GM18907 (cell line): ENCODE measurements around the gene ZNF385C.
"Not testable (repeated sequence)": the region's sequence is repeated elsewhere in the genome, so short reads cannot be mapped to it uniquely, and the experiment has no call there.

Source experiments
- ATAC-seq: cut with Tn5 transposase; IDR thresholded peaks from one replicate; pipeline ENCODE4 v1.9.1; 2021; ENCODE audit warnings: mild to moderate bottlenecking, moderate library complexity; ENCODE audit not compliant: unreplicated experiment

ZNF385C gene

GRCh38 chr17:42097691-42098631, at the start of gene ZNF385C:
ZNF385C (minus strand) TSS chr17:42098473; CDS start chr17:42063056, 35,417 bp downstream.
- ATAC-seq = no peak

- ATAC-seq = no peak
Measured at GRCh38 chr17:42146911-42147607, 48.8 kb upstream of the ZNF385C start.

DNA sequence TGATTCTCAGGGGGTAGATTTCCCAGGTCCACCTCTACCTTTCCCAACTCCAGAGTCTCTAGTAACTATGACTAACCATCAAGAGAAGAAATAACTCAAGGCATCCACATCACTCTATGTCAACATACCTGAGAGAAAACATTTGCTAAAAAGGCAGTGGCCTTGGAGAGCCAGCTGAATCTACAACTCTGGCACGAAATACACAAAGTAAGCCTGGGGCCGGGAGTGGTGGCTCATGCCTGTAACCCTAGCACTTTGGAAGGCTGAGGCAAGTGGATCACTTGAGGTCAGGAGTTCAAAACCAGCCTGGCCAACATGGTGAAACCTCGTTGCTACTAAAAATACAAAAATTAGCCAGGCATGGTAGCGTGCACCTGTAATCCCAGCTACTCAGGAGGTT, 44.9 kb upstream of the ZNF385C start:
- not testable (repeated sequence) for ATAC-seq

- ATAC-seq = no peak
Measured at GRCh38 chr17:42142371-42142896, 44.2 kb upstream of the ZNF385C start.

GRCh38 chr17:42141382-42141781, 43.1 kb upstream of the ZNF385C start:
- ATAC-seq = no peak

- ATAC-seq = not testable (repeated sequence)
Measured at GRCh38 chr17:42140690-42141089, 42.4 kb upstream of the ZNF385C start.

- ATAC-seq = no peak
Measured at GRCh38 chr17:42138749-42139492, 40.6 kb upstream of the ZNF385C start.

- no peak for ATAC-seq
Measured at GRCh38 chr17:42136654-42137051, 38.4 kb upstream of the ZNF385C start.

GRCh38 chr17:42135664-42136653, 37.7 kb upstream of the ZNF385C start:
- no peak for ATAC-seq

- ATAC-seq = no peak
Measured at GRCh38 chr17:42135151-42135550, 36.9 kb upstream of the ZNF385C start.

GRCh38 chr17:42133461-42134041, 35.3 kb upstream of the ZNF385C start:
- ATAC-seq = peak; percentile 56

DNA sequence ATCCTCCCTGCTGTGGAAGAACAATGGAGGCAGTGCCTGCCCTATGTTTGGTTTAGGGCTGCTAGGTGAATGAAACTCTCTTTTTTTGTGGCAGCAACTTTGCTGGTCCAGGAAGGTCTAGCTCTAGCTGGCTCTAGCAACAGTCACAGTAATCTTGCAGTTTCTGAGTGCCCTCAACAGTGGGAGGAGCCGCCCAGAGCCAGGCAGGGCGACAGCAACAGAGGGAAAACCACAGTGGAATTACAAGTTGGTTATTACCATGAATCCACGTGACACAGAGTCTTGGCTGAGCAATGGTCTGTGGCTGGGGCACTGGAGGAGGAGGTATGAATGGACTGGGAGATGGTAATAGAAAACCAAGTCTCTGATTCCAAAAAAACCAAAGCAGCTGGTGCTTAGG, 34.7 kb upstream of the ZNF385C start:
- peak; percentile 36 for ATAC-seq

- ATAC-seq = no peak
Measured at GRCh38 chr17:42131981-42132432, 33.7 kb upstream of the ZNF385C start.

DNA sequence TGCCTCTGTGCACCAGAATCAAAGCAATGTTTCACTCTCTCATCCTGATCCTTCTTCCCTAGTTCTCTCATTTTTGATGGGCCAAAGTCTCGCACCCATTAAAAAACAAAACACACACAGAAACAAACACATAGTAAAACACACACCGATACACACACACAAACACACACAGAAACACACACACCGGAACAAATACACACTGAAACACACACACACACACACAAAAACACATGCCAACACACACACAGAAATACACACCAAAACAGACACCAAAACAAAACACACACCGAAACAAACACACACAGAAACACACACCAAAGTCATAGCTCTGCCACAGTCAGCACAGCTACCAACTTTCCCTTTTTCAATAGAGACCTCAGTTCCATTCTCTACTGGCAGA, 33.0 kb upstream of the ZNF385C start:
- ATAC-seq = no peak

DNA sequence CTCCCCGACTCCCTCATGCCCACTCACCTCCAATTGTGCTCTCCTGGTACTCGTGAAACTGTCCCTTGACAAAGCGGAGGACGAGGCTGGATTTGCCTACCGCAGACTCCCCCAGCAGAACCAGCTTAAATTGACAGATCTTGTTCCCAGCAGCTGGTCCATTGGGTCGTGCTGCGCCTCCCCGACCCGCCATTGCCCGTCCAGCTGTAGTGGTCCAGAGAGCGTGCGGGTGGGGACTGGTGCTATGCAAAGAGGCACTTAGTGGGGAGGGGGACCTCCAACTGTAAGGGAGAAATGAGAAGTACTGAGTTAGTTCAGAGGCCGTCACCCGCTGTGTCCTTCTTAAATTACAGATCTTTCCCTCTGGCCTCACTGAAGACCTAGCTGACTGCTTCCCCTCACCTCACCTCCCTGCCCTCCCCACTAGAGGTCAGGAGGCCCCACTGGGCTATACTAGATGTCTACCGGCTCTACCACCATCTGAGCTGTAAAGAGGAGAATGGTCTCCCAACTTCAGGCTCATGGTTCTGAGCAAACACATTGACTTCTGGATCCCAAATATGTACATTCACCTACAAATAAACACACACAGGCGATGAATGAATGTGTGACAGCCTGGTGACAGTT, 32.1 kb upstream of the ZNF385C start:
- ATAC-seq = no peak

GRCh38 chr17:42129109-42129837, 31.0 kb upstream of the ZNF385C start:
- no peak for ATAC-seq

- no peak for ATAC-seq
Measured at GRCh38 chr17:42127414-42127813, 29.1 kb upstream of the ZNF385C start.

DNA sequence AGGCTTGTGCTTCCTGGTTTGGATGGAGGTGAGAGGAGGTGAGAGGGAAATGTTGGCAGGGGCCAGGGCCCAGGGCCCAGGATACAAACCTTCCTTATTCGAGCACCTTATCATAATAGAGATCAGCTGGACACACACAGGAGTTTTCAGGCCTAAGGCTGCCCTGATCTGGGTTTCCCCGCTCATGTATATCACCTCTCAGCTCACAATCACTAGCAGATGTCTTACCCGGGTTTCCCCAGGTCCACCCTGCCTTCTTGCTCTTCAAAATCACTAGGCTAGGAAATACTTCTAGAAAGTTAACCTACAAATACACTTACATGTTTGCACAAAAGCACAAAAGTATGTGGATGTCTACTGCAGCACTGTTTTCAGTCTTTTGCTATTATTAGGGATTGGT, 28.6 kb upstream of the ZNF385C start:
- ATAC-seq = no peak
